Measurements from ENCODE around the gene PDC. TPM values are rescaled to one million over a fixed set of nuclear protein-coding genes. Genes with fewer than 3 reads are reported as not detected.

The PDC gene
- total and polyA plus RNA-seq, 7 donors, result not detected

- Histone ChIP-seq H3K27ac (no peak overlapping the region), H3K27me3 (no peaks in the 10 kb centered on the region), H3K36me3 (no peaks in the 10 kb centered on the region), H3K4me1 (peaks cover 0 to 3% (median 0%) of the 10 kb centered on the region in 4 donors), H3K9me3 (no peaks in the 10 kb centered on the region), H3K4me3 (no peak overlapping the region)
- WGBS, 2 donors, result 57 to 58% methylated on average over 3 of the region's 3 CpGs
- intact Hi-C loops (cut with DNase I), result no loop called here
- DNase-seq, result no peak
- TF ChIP-seq POLR2A (IDR thresholded peaks at IDR 0.05) (no peak), EP300 (IDR thresholded peaks at IDR 0.05) (no peak), POLR2AphosphoS5 (IDR thresholded peaks at IDR 0.05) (no peak), CTCF (IDR thresholded peaks at IDR 0.05) (no peak)
Measured at GRCh38 chr1:186440584-186440983, 20.3 kb downstream of the PDC start.

GRCh38 chr1:186438567-186438966 lies 22.3 kb downstream of the PDC start:
- no peaks in the 10 kb centered on the region for H3K9me3 ChIP-seq
- H3K36me3 ChIP-seq, result no peaks in the 10 kb centered on the region
- 83 to 89% methylated on average over 5 of the region's 5 CpGs for WGBS, 2 donors
- TF ChIP-seq POLR2A (IDR thresholded peaks at IDR 0.05), result no peak
- no peak for TF ChIP-seq CTCF (IDR thresholded peaks at IDR 0.05)
- no peak for TF ChIP-seq EP300 (IDR thresholded peaks at IDR 0.05)
- TF ChIP-seq POLR2AphosphoS5 (IDR thresholded peaks at IDR 0.05), result no peak
- intact Hi-C loops (cut with DNase I), result no loop called here
- DNase-seq, result no peak
- H3K27me3 ChIP-seq, result no peaks in the 10 kb centered on the region
- H3K4me3 ChIP-seq, result no peak overlapping the region
- peaks cover 0 to 3% (median 0%) of the 10 kb centered on the region in 4 donors for H3K4me1 ChIP-seq
- H3K27ac ChIP-seq, result no peak overlapping the region

- intact Hi-C loops (cut with DNase I), result no loop called here
Measured at GRCh38 chr1:186435336-186435735, 25.6 kb downstream of the PDC start.

GRCh38 chr1:186429017-186429416 lies 31.9 kb downstream of the PDC start:
- Histone ChIP-seq H3K27ac (no peak overlapping the region), H3K27me3 (no peaks in the 10 kb centered on the region), H3K36me3 (peaks cover 0 to 13% (median 3%) of the 10 kb centered on the region in 4 donors), H3K4me3 (no peak overlapping the region), H3K9me3 (no peaks in the 10 kb centered on the region), H3K4me1 (no peaks in the 10 kb centered on the region)
- 84 to 88% methylated on average over 3 of the region's 3 CpGs for WGBS, 2 donors
- DNase-seq, result no peak
- intact Hi-C loops (cut with DNase I), result no loop called here
- TF ChIP-seq POLR2AphosphoS5 (IDR thresholded peaks at IDR 0.05) (no peak), POLR2A (IDR thresholded peaks at IDR 0.05) (no peak), EP300 (IDR thresholded peaks at IDR 0.05) (no peak), CTCF (IDR thresholded peaks at IDR 0.05) (no peak)

More at GRCh38 chr1:186435336-186435735, 25.6 kb downstream of the PDC start:
- no peak overlapping the region for H3K27ac ChIP-seq
- H3K4me1 ChIP-seq, result no peaks in the 10 kb centered on the region
- no peak overlapping the region for H3K4me3 ChIP-seq
- TF ChIP-seq POLR2A (IDR thresholded peaks at IDR 0.05) (no peak), EP300 (IDR thresholded peaks at IDR 0.05) (no peak), CTCF (IDR thresholded peaks at IDR 0.05) (no peak), POLR2AphosphoS5 (IDR thresholded peaks at IDR 0.05) (no peak)
- H3K36me3 ChIP-seq, result no peaks in the 10 kb centered on the region
- no peak for DNase-seq
- 89 to 90% methylated on average over 1 of the region's 1 CpG for WGBS, 2 donors
- H3K27me3 ChIP-seq, result no peaks in the 10 kb centered on the region
- no peaks in the 10 kb centered on the region for H3K9me3 ChIP-seq

GRCh38 chr1:186426118-186426517 lies 34.8 kb downstream of the PDC start:
- H3K27ac ChIP-seq, result no peak overlapping the region
- TF ChIP-seq EP300 (IDR thresholded peaks at IDR 0.05), result no peak
- no peak for TF ChIP-seq CTCF (IDR thresholded peaks at IDR 0.05)
- TF ChIP-seq POLR2A (IDR thresholded peaks at IDR 0.05), result no peak
- TF ChIP-seq POLR2AphosphoS5 (IDR thresholded peaks at IDR 0.05), result no peak

More at GRCh38 chr1:186426118-186426517, 34.8 kb downstream of the PDC start:
- 91 to 93% methylated on average over 3 of the region's 3 CpGs for WGBS, 2 donors
- no peaks in the 10 kb centered on the region for H3K27me3 ChIP-seq
- intact Hi-C loops (cut with DNase I), result no loop called here
- no peak overlapping the region for H3K4me3 ChIP-seq
- no peak for DNase-seq
- no peaks in the 10 kb centered on the region for H3K4me1 ChIP-seq
- H3K36me3 ChIP-seq, result peaks cover 0 to 17% (median 3%) of the 10 kb centered on the region in 4 donors
- no peaks in the 10 kb centered on the region for H3K9me3 ChIP-seq
